Activated naive CD4-positive, alpha-beta T cell treated with Interleukin-2 at 50 U/mL for 16 hours (primary cell): ENCODE results near the gene DUOXA2.

Experiments
- DNase-seq: peaks from one replicate; pipeline ENCODE4 v3.0.0-alpha.2; 2020

DUOXA2 gene

GRCh38 chr15:45165536-45165935 is 51.4 kb downstream of the DUOXA2 start:
- DNase-seq, result no peak

- DNase-seq, result peak; percentile 84
These were observed 52.9 kb downstream of the DUOXA2 start for GRCh38 chr15:45166834-45167630.

GRCh38 chr15:45167631-45168205 is 53.6 kb downstream of the DUOXA2 start:
- no peak for DNase-seq
